HG03060 (cell line): ENCODE data around the gene TEX2.
"Not testable (repeated sequence)": the region's sequence is repeated elsewhere in the genome, so short reads cannot be mapped to it uniquely, and the experiment has no call there.

Source experiments
- ATAC-seq: cut with Tn5 transposase; IDR thresholded peaks from one replicate; pipeline ENCODE4 v1.9.1; 2021; ENCODE audit warnings: low read depth, moderate number of reproducible peaks; ENCODE audit not compliant: unreplicated experiment

Gene TEX2

GRCh38 chr17:64187093-64187895, 75.8 kb downstream of the TEX2 start:
- no peak for ATAC-seq

DNA sequence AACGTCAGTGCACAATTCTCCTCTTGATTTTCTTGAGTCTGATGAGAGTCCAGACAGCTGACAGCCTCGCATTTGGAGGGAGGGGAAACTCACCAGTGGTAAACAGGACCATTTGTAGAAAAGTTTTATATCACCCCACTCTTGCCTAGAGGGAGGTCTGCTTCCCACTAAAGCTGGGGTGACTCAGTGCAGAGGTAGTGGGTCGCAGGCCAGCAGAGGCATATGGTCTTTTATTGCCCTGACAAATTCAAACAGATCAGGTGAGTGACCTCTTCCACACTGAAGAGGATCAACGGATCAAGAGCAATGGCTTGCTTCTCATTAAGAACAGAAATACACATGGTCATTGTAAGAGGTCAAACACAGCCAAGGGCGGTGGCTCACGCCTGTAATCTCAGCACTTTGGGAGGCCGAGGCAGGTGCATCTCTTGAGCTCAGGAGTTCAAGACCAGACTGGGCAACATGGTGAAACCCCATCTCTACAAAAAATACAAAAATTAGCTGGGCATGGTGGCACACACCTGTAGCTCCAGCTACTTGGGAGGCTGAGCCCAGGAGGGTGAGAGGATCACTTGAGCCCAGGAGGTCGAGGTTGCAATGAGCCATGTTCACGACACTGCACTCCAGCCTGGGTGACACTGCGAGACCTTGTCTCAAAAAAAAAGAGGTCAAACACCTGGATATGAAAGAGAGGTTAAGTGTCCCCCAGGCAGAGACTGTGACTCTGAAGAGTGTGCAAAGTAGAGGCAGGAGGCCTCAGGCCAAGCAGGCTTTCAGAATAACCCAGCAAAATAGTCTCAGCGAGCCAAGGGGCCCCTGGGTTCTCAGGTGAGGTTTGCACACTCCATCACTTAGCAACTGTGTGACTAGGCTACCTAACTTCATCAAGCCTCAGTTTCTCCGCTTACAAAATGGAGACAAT, 76.6 kb downstream of the TEX2 start:
- no peak for ATAC-seq

- not testable (repeated sequence) for ATAC-seq
These were observed 77.5 kb downstream of the TEX2 start for GRCh38 chr17:64185557-64185956.

GRCh38 chr17:64185101-64185500, 78.0 kb downstream of the TEX2 start:
- ATAC-seq: no peak

- ATAC-seq: no peak
These were observed 79.2 kb downstream of the TEX2 start for GRCh38 chr17:64183815-64184214.

GRCh38 chr17:64182325-64183012, 80.6 kb downstream of the TEX2 start:
- no peak for ATAC-seq

DNA sequence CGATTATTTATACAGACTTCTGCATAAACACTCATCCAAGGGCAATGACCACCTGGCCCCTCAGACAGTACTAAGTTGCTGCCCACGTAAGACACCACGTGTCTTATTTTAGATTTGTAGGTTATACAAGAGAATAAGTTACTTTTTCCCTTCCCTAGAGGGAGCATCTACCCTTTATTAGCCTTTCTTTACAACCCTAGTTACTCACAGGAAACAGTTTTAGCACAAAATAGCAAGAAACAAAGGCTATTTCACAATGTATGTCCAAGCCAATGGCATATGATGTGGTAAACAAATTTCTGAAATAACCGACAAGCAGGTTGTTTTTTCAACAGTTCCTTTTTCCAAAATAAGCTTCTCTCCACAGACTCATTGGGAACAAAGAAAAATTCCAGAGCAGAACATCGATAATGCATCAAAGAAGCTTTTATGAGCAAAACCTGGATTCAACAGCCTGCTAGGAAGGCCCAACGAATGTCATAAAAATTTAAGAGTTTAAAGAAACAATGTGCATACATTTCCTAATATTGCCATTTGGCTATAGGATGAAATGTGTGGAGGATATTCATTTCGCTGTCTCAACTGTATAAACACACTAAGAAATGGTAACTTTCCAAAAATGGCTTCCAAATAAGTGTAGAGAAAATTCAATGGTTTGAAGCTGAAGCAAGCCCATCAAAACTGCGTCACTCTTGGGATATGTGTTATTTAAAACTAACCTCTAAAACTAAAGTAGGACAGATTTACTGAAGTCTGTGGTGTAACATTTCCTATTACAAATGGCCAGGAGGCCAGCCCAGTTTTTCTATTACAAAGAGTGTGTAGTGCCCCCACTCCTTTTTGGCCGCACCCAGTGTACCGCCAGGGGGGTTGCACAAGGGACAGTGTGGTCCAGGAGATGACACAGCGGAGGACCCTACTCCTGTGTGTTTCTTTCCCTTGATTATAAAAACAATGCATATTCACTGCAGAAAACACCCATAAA, 82.7 kb downstream of the TEX2 start:
- no peak for ATAC-seq

GRCh38 chr17:64179024-64179423, 84.0 kb downstream of the TEX2 start:
- ATAC-seq: not testable (repeated sequence)

- no peak for ATAC-seq
These were observed 84.8 kb downstream of the TEX2 start for GRCh38 chr17:64178011-64178825.

- ATAC-seq: no peak
These were observed 85.6 kb downstream of the TEX2 start for GRCh38 chr17:64177311-64178010.

DNA sequence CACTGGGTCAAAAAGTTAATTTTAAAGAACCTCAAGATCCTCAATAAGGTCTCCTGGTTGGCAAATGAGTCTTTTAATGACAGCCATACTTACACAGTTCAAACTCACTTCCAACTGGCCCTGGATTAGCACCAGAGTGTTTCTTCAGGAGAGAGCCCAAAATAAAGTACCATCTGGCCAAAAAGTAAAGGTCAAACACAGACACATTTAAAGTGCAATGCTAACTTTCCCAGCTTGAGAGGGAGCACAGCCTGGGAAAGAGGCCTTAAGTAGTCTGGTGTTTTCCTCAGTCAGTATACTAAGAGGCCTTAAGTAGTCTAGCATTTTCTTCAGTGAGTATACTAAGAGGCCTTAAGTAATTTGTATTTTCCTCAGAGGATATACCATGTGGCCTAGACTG, 86.5 kb downstream of the TEX2 start:
- no peak for ATAC-seq

DNA sequence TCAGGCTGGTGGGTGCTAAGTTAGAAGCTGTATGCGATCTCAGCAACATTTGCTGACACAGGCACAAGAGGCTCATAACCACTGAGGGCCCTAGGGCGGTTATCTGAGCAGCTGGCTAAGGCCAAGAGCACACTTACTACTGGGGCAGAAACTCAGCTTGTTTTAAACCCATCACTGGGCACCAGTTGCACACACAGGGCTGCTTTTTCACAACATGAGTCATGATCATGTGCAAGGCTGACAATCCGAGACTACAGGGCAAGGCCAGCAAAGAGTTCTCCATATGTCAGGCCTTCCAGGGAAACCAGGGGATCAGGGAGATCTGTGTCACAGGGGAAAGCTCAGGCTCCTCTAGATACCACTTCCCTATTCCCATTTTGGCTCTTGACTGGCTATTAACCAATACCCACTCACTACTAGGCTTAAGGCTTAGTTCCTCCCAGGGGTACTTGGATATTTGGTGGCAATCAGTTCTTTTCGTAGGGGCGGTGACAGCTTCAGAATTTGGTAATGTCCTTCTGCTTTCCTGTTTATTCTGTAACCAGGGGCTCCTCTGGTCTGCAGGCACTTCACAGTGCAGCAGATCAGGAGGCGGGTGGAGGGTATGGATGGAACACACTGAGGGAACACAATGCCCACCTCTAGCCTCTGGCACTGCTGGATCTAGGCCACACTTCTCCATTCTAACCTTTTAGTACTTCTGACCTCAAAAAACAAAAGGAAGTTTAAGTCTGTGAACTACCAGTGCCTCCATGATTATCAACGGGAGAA, 88.2 kb downstream of the TEX2 start:
- ATAC-seq: no peak

GRCh38 chr17:64173646-64174045, 89.4 kb downstream of the TEX2 start:
- ATAC-seq: no peak

GRCh38 chr17:64172510-64172909, 90.5 kb downstream of the TEX2 start:
- ATAC-seq: no peak

DNA sequence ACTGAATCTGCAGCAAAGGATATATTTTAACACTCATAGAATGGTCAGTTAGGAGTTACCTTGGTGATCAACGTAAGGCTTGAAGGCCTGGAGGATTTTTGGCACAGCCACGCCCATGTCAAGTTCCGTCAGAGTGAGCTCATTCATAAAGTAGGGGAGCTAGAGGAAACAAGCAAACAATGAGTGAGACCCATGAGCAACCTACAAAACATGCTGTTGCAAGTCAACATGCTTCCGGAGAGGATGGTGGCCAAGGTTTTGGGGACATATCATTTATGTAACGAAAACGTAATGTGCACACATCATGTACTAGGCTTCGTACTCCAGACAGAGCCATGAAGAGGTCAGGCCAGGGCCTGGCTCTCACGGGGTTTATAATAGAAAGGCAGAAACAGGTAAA, 92.0 kb downstream of the TEX2 start:
- no peak for ATAC-seq

GRCh38 chr17:64170286-64170685, 92.8 kb downstream of the TEX2 start:
- no peak for ATAC-seq

GRCh38 chr17:64167666-64168065, 95.4 kb downstream of the TEX2 start:
- not testable (repeated sequence) for ATAC-seq

- no peak for ATAC-seq
These were observed 96.2 kb downstream of the TEX2 start for GRCh38 chr17:64166876-64167275.
